GM23248 (cell line): Measurements from ENCODE around the gene MN1.

Experiments used
- EZH2 ChIP-seq: fragments of 200-600 bp; sonication (generic); IDR thresholded peaks from 2 replicates; pipeline ENCODE4 v1.6.1; 2018; ENCODE audit warnings: antibody characterized with exemption, mild to moderate bottlenecking; ENCODE audit not compliant: insufficient read depth, poor library complexity, severe bottlenecking
- EZH2phosphoT487 ChIP-seq: fragments of 200-600 bp; sonication (generic); IDR thresholded peaks from 2 replicates; pipeline ENCODE4 v1.6.1; 2018; ENCODE audit warnings: antibody characterized with exemption, moderate library complexity, mild to moderate bottlenecking, low read depth; ENCODE audit not compliant: insufficient read depth

DNA sequence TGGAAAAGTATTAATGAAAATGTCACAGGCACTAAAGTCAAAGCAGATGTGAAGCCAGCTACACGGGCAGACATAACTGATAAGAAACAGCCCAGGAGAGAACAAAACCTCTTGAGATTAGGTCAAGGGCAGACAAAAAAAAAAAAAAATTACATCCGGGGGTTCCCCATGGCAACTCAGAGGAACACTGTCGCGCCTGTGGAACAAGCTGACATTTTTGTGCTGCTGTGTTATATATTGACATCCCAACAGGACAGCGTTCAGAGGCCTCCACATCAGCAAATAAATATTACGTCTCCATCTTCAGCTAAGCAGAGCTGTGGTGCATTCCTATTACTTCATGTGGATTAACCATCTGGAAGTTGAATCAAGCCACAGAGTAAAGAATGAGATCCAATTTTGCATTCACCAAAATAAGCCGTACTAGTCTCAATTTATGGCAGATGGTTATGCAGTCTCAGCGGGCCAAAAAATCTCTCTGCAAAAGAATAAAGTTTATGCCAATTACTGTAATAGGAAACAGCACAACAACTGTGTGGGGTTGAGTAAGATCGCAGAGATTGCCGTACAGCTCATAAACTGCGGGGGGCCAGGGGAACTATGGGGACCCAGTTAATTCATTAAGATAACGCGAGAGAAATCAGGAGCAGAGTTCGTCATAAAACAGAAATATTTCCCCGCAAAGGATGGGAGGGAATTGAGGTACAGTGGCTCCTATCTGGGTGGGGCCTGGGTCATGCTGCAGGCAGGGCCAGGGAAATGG is 41.3 kb upstream of the MN1 start:
- no peak for TF ChIP-seq EZH2phosphoT487
- TF ChIP-seq EZH2 = no peak
